Fibroblast of pulmonary artery (primary cell): ENCODE measurements around the gene NAT9.

ENCODE experiments used
- DNase-seq: peaks from one replicate; pipeline ENCODE4 v3.0.0-alpha.2; 2010; ENCODE audit warnings: low read depth
- H3K4me3 ChIP-seq: replicated peaks from 2 replicates; pipeline ENCODE4 v1.5.1; 2011; ENCODE audit warnings: low read depth, mild to moderate bottlenecking, control low read depth, low read length, moderate library complexity
- TF ChIP-seq, protein P1 (sequence below): IDR thresholded peaks from 2 replicates; pipeline ENCODE4 v1.5.1; 2011; ENCODE audit warnings: mild to moderate bottlenecking, control low read depth, low read length, inconsistent platforms; ENCODE audit errors: missing control alignments

NAT9 gene, protein sequence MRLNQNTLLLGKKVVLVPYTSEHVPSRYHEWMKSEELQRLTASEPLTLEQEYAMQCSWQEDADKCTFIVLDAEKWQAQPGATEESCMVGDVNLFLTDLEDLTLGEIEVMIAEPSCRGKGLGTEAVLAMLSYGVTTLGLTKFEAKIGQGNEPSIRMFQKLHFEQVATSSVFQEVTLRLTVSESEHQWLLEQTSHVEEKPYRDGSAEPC

DNA sequence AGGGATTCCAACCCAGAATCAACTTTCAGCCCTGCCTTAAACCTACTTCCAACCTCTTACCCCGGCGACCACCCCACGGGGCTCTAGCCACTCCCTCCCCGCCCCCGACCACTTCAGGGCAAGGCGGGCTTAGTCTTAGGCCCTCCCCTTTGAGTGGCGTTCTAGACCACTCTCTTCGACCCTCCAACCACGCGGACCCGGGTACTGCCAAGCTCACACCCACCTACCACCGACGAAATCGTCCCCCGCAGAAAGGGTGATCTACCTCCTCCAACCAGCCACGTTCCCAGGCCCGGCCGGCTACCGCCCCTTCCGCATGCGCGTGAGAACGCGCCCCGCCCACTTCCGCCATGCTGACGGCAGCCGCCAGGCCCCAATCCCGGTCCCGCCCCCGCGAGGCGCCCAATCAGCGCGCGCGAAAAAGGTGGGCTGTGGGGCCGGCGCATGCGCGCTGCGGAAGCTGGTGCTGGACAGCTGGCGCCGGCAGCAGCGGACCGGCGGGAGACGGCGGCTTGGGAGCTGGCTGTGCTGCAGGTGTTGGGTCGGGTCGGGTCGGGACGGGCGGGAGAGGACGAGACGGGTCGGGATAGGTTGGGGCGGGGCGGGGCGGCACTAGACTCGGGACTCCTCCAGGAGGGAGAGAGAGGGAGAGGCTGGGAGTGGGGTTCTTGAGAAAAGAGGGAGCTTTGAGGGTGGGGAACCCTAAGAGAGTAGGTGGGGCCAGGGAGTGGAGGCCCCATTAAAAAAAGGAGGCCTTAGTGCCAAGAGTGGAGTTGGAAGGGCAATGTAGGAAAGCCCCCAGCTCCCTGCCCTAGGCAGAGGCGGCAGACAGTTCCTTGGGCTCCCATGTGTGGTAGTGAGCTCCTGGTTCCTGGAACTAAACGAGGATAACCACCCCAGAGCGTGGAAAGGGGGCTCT lies at the start of gene NAT9:
NAT9 (minus strand) TSS at position 302 of the 919 bp plus-strand sequence. CDS start 647 bp downstream, outside the sequence.
- DNase-seq = peak; percentile 96
- peak within 1 kb of the TSS; percentile 91 for H3K4me3 ChIP-seq
- TF ChIP-seq, protein P1, sequence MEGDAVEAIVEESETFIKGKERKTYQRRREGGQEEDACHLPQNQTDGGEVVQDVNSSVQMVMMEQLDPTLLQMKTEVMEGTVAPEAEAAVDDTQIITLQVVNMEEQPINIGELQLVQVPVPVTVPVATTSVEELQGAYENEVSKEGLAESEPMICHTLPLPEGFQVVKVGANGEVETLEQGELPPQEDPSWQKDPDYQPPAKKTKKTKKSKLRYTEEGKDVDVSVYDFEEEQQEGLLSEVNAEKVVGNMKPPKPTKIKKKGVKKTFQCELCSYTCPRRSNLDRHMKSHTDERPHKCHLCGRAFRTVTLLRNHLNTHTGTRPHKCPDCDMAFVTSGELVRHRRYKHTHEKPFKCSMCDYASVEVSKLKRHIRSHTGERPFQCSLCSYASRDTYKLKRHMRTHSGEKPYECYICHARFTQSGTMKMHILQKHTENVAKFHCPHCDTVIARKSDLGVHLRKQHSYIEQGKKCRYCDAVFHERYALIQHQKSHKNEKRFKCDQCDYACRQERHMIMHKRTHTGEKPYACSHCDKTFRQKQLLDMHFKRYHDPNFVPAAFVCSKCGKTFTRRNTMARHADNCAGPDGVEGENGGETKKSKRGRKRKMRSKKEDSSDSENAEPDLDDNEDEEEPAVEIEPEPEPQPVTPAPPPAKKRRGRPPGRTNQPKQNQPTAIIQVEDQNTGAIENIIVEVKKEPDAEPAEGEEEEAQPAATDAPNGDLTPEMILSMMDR = no peak

DNA sequence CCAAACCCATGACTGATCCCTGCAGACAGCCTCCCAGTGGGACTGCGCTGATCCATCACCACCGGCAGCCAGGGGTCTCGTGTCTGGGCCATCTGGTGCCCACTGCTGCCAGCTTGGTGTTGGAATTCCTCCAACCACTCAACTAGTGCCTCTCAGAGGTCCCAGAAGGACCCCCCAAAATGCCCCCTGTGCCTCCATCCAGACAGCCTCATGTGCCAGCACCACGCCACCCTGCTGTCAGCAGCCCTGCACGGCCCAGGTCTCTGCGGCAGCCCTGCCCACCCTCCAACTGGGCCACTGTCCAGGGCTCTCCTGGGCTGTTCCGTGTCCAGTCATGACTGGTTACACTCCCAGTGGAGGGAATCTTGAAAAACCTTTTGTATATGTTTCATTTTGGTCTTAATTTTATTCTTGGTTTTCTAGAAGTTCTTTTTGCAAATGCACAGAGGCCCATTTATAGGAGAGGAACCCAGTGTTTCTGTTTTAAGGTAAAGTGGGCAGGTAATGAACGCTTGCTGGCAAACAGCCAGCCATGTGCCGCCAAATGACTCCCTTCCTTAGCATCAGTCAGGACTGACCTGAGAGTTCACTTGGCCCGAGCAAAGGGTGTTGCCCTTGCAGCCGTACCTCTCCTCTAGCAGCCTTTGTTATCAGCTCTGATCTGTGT lies 48.9 kb upstream of the NAT9 start:
- TF ChIP-seq, protein P1 = no peak
- H3K4me3 ChIP-seq = no peak overlapping the region

DNA sequence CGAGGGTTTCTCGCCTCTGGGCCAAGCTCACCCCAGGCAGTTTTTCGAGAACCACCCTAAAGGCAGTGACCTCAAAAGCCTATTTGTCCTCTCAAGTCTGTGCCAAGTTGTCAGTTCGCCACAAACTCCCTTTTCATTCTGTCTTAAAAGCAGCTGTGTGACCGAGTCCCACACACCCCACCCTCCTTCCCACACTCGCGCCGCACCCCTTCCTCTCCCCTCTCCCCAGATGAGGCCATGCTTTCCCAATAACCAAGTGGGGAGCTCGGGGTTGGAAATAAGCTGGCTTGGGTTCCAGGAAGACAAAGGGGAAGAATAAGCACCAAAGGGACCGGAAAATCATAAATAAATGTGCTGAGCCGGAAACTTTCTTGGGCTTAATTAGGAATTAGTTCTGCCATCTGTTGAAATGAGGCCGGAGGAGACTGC lies 46.8 kb upstream of the NAT9 start:
- TF ChIP-seq, protein P1 = no peak
- DNase-seq = no peak

More for the DNA sequence above, 48.9 kb upstream of the NAT9 start:
- DNase-seq = no peak

DNA sequence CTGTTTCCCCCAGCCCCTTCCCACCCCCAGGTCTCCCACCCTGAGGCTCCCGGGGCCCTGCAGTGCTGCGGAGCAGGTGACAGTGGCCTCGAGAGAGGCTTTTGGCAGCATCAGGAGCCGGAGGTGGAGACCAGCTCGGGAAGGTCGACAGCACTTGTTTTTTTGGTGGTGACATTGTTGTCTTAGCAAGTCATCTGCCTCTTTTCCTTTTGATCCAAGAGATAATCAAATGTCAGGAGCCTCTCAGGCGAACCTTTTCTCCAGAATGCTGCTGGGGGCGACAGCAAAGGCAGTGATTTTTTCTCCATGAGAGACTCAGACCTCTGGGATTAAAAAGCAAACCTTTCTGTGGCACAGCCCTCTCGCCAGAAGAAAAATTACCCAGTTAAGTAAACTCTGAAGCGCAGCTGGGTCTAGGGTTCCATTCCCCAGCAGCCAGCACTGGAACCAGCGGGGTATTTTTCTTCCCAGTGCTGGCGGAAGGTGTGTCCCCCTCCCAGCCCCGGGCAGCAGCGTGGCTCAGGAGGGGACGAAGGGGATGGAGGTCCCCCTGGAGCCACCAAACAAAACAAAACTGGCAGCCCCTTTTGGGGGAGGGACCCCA lies 46.3 kb upstream of the NAT9 start:
- H3K4me3 ChIP-seq = no peak overlapping the region
- no peak for DNase-seq
- TF ChIP-seq, protein P1 = no peak

More for the DNA sequence above, 46.8 kb upstream of the NAT9 start:
- no peak overlapping the region for H3K4me3 ChIP-seq

DNA sequence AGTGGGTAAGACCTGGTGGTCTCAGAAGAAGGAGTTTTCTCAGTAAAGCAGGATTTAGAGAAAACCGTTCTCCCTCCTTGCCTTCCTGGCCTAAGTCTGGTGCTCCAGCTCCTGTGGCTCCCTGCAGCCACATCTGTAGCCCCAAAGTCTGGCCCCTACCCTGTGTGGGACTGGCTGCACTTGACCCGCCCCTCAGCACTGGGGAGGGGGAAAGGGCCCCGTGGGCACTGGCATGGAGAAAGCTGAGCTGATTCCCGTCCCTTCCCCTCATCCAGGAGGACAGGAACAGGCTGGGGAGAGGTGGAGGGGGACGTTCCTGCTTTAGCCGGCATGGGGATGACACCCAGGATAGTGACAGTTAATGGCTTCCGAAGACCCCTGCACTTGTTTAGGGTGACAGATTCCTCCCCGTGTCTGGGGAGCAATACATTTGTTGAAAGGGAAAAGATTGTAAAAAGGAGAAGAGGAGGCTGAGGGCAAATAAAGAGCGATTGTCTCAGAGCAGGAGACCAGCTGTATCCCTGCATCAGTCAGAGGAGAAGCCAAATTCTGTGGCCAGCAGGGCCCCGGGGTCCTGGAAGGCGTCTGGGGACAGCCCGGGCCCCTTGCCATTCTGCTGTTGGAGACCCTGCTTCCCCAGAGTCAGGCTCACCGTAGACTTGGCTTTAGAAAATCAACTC lies 45.6 kb upstream of the NAT9 start:
- TF ChIP-seq, protein P1 = no peak
- H3K4me3 ChIP-seq = no peak overlapping the region
- DNase-seq = no peak

DNA sequence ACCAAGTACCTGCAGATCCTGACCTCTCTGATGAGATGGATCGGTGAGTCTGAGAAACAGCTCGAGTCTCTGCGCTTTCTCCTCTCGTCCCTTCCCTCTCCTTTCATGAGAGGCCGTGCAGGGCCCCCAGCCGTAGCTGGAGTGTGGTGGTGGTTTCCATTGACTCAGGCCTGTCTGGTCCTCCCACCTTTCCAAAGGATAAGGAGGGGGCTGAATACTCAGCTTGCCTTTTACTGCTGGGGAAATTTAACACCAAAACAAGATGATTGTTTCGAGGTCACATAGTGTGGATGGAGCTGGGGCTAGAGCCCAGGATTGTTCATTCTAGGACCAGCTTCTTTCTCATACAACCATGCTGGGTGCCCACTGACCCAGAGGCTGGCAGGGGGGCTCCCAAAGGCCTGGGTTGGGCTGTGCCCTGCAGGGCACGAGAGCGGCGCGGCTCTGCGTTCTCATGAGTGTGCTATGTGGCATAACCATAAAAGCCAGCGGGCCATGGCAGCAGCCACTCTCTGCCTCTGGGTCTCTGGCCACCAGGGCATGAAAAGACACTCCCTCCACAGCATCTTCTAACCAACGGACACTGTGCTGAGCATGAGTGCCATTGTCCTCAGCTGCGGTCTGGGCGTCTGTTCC lies 43.8 kb upstream of the NAT9 start:
- no peak for DNase-seq
- TF ChIP-seq, protein P1 = no peak
- no peak overlapping the region for H3K4me3 ChIP-seq
